Activated CD4-positive, alpha-beta T cell treated with anti-CD3 and anti-CD28 coated beads for 36 hours (primary cell): ENCODE results near the gene MGME1. TPM values are rescaled to one million over a fixed set of nuclear protein-coding genes. Genes with fewer than 3 reads are reported as not detected.
"Not testable (repeated sequence)": the region's sequence is repeated elsewhere in the genome, so short reads cannot be mapped to it uniquely, and the experiment has no call there.

Source experiments
- ATAC-seq: fragments of 200-7000 bp; cut with Tn5 transposase; one replicate; pipeline ENCODE4 v1.10.0; 2021; ENCODE audit warnings: mild to moderate bottlenecking, moderate library complexity
- CTCF ChIA-PET: fragments of 350-600 bp; sonication (Branson Sonifier 250); formaldehyde crosslinking; loops from one replicate; lab custom pipeline; 2021; ENCODE audit warnings: antibody characterized with exemption; lab: Charles Lee
- POLR2A ChIA-PET: fragments of 350-600 bp; sonication (Branson Sonifier 250); formaldehyde crosslinking; loops from one replicate; lab custom pipeline; 2021; ENCODE audit warnings: antibody characterized with exemption, inconsistent platforms; lab: Charles Lee
- DNase-seq: peaks from one replicate; pipeline ENCODE4 v3.0.0-alpha.2; 2020
- H3K27ac Mint-ChIP-seq: one replicate; pipeline ENCODE4 v1.8.0; 2021; ENCODE audit warnings: mixed read lengths
- H3K27me3 Mint-ChIP-seq: one replicate; pipeline ENCODE4 v1.8.0; 2021; ENCODE audit warnings: mixed read lengths
- H3K36me3 Mint-ChIP-seq: one replicate; pipeline ENCODE4 v1.8.0; 2021; ENCODE audit warnings: low read depth, mixed read lengths
- H3K4me1 Mint-ChIP-seq: one replicate; pipeline ENCODE4 v1.8.0; 2021; ENCODE audit warnings: mixed read lengths
- H3K4me3 Mint-ChIP-seq: one replicate; pipeline ENCODE4 v1.8.0; 2021; ENCODE audit warnings: mild to moderate bottlenecking, moderate library complexity, mixed read lengths
- H3K9me3 Mint-ChIP-seq: one replicate; pipeline ENCODE4 v1.8.0; 2021; ENCODE audit warnings: low read depth, mixed read lengths
- intact Hi-C, 2 experiments: fragments of 100-400 bp; cut with DNase I in 1 of 2; cut with micrococcal nuclease in 1 of 2; formaldehyde crosslinking; loops; one replicate each; pipeline versions ENCODE4 v1.14.2 to v1.15.1; 2022 to 2024; cut with DNase I, micrococcal nuclease
- total RNA-seq, 2 experiments: library from RNA; stranded (reverse); gene quantifications; one replicate each; pipeline ENCODE4 v1.2.3, GENCODE V29; 2021

Gene MGME1
- total RNA-seq, 2 experiments from 2014 or later, result 24.1 to 29.7 TPM

- Mint-ChIP-seq H3K27ac (no peak overlapping the region), H3K4me1 (no peaks in the 10 kb centered on the region), H3K36me3 (no peaks in the 10 kb centered on the region), H3K9me3 (no peaks in the 10 kb centered on the region), H3K4me3 (no peak overlapping the region), H3K27me3 (no peaks in the 10 kb centered on the region)
- ATAC-seq (no peak), DNase-seq (no peak)
- ChIA-PET CTCF (interaction anchor here (0.9 to 1.2 kb wide), 2 partner anchors 515 to 516 kb away, joined by 3 read pairs; no protein-coding TSS in a partner anchor), POLR2A (no interaction called here)
- intact Hi-C loops, result no loop called here
Observed at GRCh38 chr20:18020931-18021330, 52.1 kb downstream of the MGME1 start.

- CTCF ChIA-PET, result no interaction called here
- no peak overlapping the region for H3K27ac Mint-ChIP-seq
- no peaks in the 10 kb centered on the region for H3K27me3 Mint-ChIP-seq
- H3K9me3 Mint-ChIP-seq, result no peaks in the 10 kb centered on the region
- no peak for DNase-seq
- POLR2A ChIA-PET, result no interaction called here
- no peaks in the 10 kb centered on the region for H3K4me1 Mint-ChIP-seq
- no peaks in the 10 kb centered on the region for H3K36me3 Mint-ChIP-seq
- no peak for ATAC-seq
- no peak overlapping the region for H3K4me3 Mint-ChIP-seq
- intact Hi-C loops, result no loop called here
Observed at GRCh38 chr20:18024606-18025127, 55.8 kb downstream of the MGME1 start.

GRCh38 chr20:18027011-18027410 is 58.2 kb downstream of the MGME1 start:
- POLR2A ChIA-PET, DNase-seq, H3K9me3 Mint-ChIP-seq, ATAC-seq, intact Hi-C loops, H3K36me3 Mint-ChIP-seq, H3K4me3 Mint-ChIP-seq, CTCF ChIA-PET, H3K27ac Mint-ChIP-seq, H3K27me3 Mint-ChIP-seq, H3K4me1 Mint-ChIP-seq: not testable (repeated sequence)

- DNase-seq (no peak), ATAC-seq (no peak)
- Mint-ChIP-seq H3K27me3 (peaks cover 5% of the 10 kb centered on the region), H3K36me3 (no peaks in the 10 kb centered on the region), H3K4me3 (no peak overlapping the region), H3K9me3 (no peaks in the 10 kb centered on the region), H3K27ac (no peak overlapping the region), H3K4me1 (no peaks in the 10 kb centered on the region)
- intact Hi-C loops, result no loop called here
- ChIA-PET CTCF (no interaction called here), POLR2A (no interaction called here)
Observed at GRCh38 chr20:18030020-18030419, 61.2 kb downstream of the MGME1 start.

GRCh38 chr20:18031050-18031449 is 62.2 kb downstream of the MGME1 start:
- Mint-ChIP-seq H3K27ac (no peak overlapping the region), H3K9me3 (no peaks in the 10 kb centered on the region), H3K4me1 (no peaks in the 10 kb centered on the region), H3K27me3 (peaks cover 5% of the 10 kb centered on the region), H3K36me3 (no peaks in the 10 kb centered on the region), H3K4me3 (no peak overlapping the region)
- CTCF ChIA-PET, result interaction anchor here (0.6 kb wide), 1 partner anchor 34 kb away, joined by 4 read pairs; no protein-coding TSS in a partner anchor
- DNase-seq (no peak), ATAC-seq (no peak)
- intact Hi-C loops, result no loop called here
- POLR2A ChIA-PET, result no interaction called here

GRCh38 chr20:18031888-18032509 is 63.2 kb downstream of the MGME1 start:
- no peak overlapping the region for H3K4me3 Mint-ChIP-seq
- POLR2A ChIA-PET, result no interaction called here
- no peaks in the 10 kb centered on the region for H3K4me1 Mint-ChIP-seq
- intact Hi-C loops, result no loop called here
- ATAC-seq, result no peak
- CTCF ChIA-PET, result no interaction called here
- H3K9me3 Mint-ChIP-seq, result no peaks in the 10 kb centered on the region
- no peaks in the 10 kb centered on the region for H3K36me3 Mint-ChIP-seq
- H3K27me3 Mint-ChIP-seq, result peaks cover 5% of the 10 kb centered on the region
- no peak for DNase-seq
- H3K27ac Mint-ChIP-seq, result no peak overlapping the region

GRCh38 chr20:18032977-18033892 is 64.4 kb downstream of the MGME1 start:
- Mint-ChIP-seq H3K4me1 (no peaks in the 10 kb centered on the region), H3K9me3 (no peaks in the 10 kb centered on the region), H3K27ac (no peak overlapping the region), H3K36me3 (no peaks in the 10 kb centered on the region), H3K4me3 (no peak overlapping the region), H3K27me3 (peaks cover 5% of the 10 kb centered on the region)
- intact Hi-C loops, result no loop called here
- ATAC-seq (no peak), DNase-seq (no peak)
- POLR2A ChIA-PET, result no interaction called here
- CTCF ChIA-PET, result no interaction called here

- ATAC-seq (no peak), DNase-seq (no peak)
- CTCF ChIA-PET, result no interaction called here
- POLR2A ChIA-PET, result no interaction called here
- Mint-ChIP-seq H3K4me3 (no peak overlapping the region), H3K9me3 (no peaks in the 10 kb centered on the region), H3K4me1 (no peaks in the 10 kb centered on the region), H3K36me3 (no peaks in the 10 kb centered on the region), H3K27me3 (peaks cover 7% of the 10 kb centered on the region), H3K27ac (no peak overlapping the region)
- intact Hi-C loops, result no loop called here
Observed at GRCh38 chr20:18034039-18034438, 65.2 kb downstream of the MGME1 start.

- H3K36me3 Mint-ChIP-seq, result no peaks in the 10 kb centered on the region
- CTCF ChIA-PET, result interaction anchor here (0.6 to 0.7 kb wide), 3 partner anchors 43 to 1415 kb away, joined by 3 to 4 read pairs (median 3); no protein-coding TSS in a partner anchor
- no peak overlapping the region for H3K4me3 Mint-ChIP-seq
- POLR2A ChIA-PET, result no interaction called here
- intact Hi-C loops, result no loop called here
- H3K4me1 Mint-ChIP-seq, result no peaks in the 10 kb centered on the region
- H3K9me3 Mint-ChIP-seq, result peaks cover 4% of the 10 kb centered on the region
- H3K27ac Mint-ChIP-seq, result no peak overlapping the region
- DNase-seq, result no peak
- no peak for ATAC-seq
- peaks cover 21% of the 10 kb centered on the region for H3K27me3 Mint-ChIP-seq
Observed at GRCh38 chr20:18039063-18039462, 70.2 kb downstream of the MGME1 start.

Other genes starting within 250 kb of the MGME1 start
- gene SNX5, start 224 bp upstream of the MGME1 start, total RNA-seq, result 100 to 1,000 TPM; 204 to 227 TPM
- gene OVOL2, start 88.9 kb downstream of the MGME1 start, total RNA-seq, result not detected
- 10 to 100 TPM; 17.2 to 17.9 TPM for gene KAT14, start 168.8 kb downstream of the MGME1 start, total RNA-seq
- 10 to 100 TPM; 12.0 to 18.7 TPM for gene PET117, start 168.8 kb downstream of the MGME1 start, total RNA-seq